H9 (cell line): ENCODE results near the gene KY. TPM values are rescaled to one million over a fixed set of nuclear protein-coding genes. Genes with fewer than 3 reads are reported as not detected.

Source experiments
- DNase-seq: peaks from one replicate; pipeline ENCODE4 v3.0.0-alpha.2; 2017
- H2AFZ ChIP-seq: one replicate; pipeline ENCODE4 v1.6.1; 2013; ENCODE audit warnings: mild to moderate bottlenecking, low read length, control low read depth, moderate library complexity
- H2AK5ac ChIP-seq: 2 replicates; pipeline ENCODE4 v1.6.1; 2013; ENCODE audit warnings: low read length, control low read depth, mixed read lengths; ENCODE audit not compliant: insufficient read length
- H2BK120ac ChIP-seq: one replicate; pipeline ENCODE4 v1.6.1; 2013; ENCODE audit warnings: low read depth, mild to moderate bottlenecking, low read length, control low read depth, inconsistent platforms; ENCODE audit not compliant: poor library complexity, severe bottlenecking
- H2BK12ac ChIP-seq: 2 replicates; pipeline ENCODE4 v1.6.1; 2013; ENCODE audit warnings: low read length, control low read depth, mixed read lengths, low read depth; ENCODE audit not compliant: insufficient read length
- H2BK15ac ChIP-seq: 2 replicates; pipeline ENCODE4 v1.6.1; 2013; ENCODE audit warnings: low read depth, low read length, control low read depth
- H2BK20ac ChIP-seq: one replicate; pipeline ENCODE4 v1.6.1; 2013; ENCODE audit warnings: low read depth, mild to moderate bottlenecking, low read length, control low read depth, inconsistent platforms; ENCODE audit not compliant: poor library complexity, severe bottlenecking
- H2BK5ac ChIP-seq: 2 replicates; pipeline ENCODE4 v1.6.1; 2013; ENCODE audit warnings: low read length, control low read depth, mixed read lengths; ENCODE audit not compliant: insufficient read length
- H3K14ac ChIP-seq: 2 replicates; pipeline ENCODE4 v1.6.1; 2013; ENCODE audit warnings: low read length, control low read depth; ENCODE audit not compliant: insufficient read depth
- H3K18ac ChIP-seq: 2 replicates; pipeline ENCODE4 v1.6.1; 2013; ENCODE audit warnings: low read depth, mild to moderate bottlenecking, mixed read lengths, low read length, control low read depth; ENCODE audit not compliant: insufficient read length
- H3K23ac ChIP-seq: 2 replicates; pipeline ENCODE4 v1.6.1; 2013; ENCODE audit warnings: low read length, control low read depth, mixed read lengths, low read depth; ENCODE audit not compliant: insufficient read length
- H3K23me2 ChIP-seq: 2 replicates; pipeline ENCODE4 v1.6.1; 2013; ENCODE audit warnings: low read depth, mild to moderate bottlenecking, mixed read lengths, low read length, control low read depth; ENCODE audit not compliant: insufficient read length, poor library complexity, severe bottlenecking
- H3K27ac ChIP-seq: 2 replicates; pipeline ENCODE4 v1.5.1; 2013; ENCODE audit warnings: low read length, control low read depth, mixed read lengths, low read depth; ENCODE audit not compliant: insufficient read length
- H3K27me3 ChIP-seq: 2 replicates; pipeline ENCODE4 v1.6.1; 2013; ENCODE audit warnings: low read length, control low read depth, inconsistent platforms; ENCODE audit not compliant: insufficient read depth
- H3K4ac ChIP-seq: 2 replicates; pipeline ENCODE4 v1.6.1; 2013; ENCODE audit warnings: low read depth, mild to moderate bottlenecking, control low read depth, inconsistent platforms, low read length, moderate library complexity
- H3K4me1 ChIP-seq: 2 replicates; pipeline ENCODE4 v1.6.1; 2013; ENCODE audit warnings: low read length, control low read depth, inconsistent platforms; ENCODE audit not compliant: insufficient read depth
- H3K4me2 ChIP-seq: 2 replicates; pipeline ENCODE4 v1.6.1; 2013; ENCODE audit warnings: low read length, control low read depth, mixed read lengths; ENCODE audit not compliant: insufficient read length, insufficient read depth
- H3K56ac ChIP-seq: 2 replicates; pipeline ENCODE4 v1.6.1; 2013; ENCODE audit warnings: low read depth, mild to moderate bottlenecking, mixed read lengths, low read length, control low read depth; ENCODE audit not compliant: insufficient read length
- H3K79me1 ChIP-seq: 2 replicates; pipeline ENCODE4 v1.6.1; 2013; ENCODE audit warnings: low read depth, mild to moderate bottlenecking, moderate library complexity, low read length, control low read depth, inconsistent platforms; ENCODE audit not compliant: insufficient read depth, poor library complexity, severe bottlenecking
- H3K79me2 ChIP-seq: 2 replicates; pipeline ENCODE4 v1.6.1; 2013; ENCODE audit warnings: low read length, control low read depth, inconsistent platforms; ENCODE audit not compliant: insufficient read depth
- H3K9ac ChIP-seq: 2 replicates; pipeline ENCODE4 v1.6.1; 2013; ENCODE audit warnings: low read length, control low read depth, mixed read lengths; ENCODE audit not compliant: insufficient read length; ENCODE audit errors: extremely low read depth
- H3K9me3 ChIP-seq: one replicate; pipeline ENCODE4 v1.6.1; 2013; ENCODE audit warnings: low read depth, low read length, inconsistent platforms; ENCODE audit not compliant: control insufficient read depth
- H3T11ph ChIP-seq: one replicate; pipeline ENCODE4 v1.6.1; 2013; ENCODE audit warnings: mild to moderate bottlenecking, low read length, control low read depth, inconsistent platforms
- H4K20me1 ChIP-seq: one replicate; pipeline ENCODE4 v1.6.1; 2013; ENCODE audit not compliant: control insufficient read depth, insufficient read length, insufficient read depth
- H4K5ac ChIP-seq: 2 replicates; pipeline ENCODE4 v1.6.1; 2013; ENCODE audit warnings: low read depth, mild to moderate bottlenecking, mixed read lengths, low read length, control low read depth; ENCODE audit not compliant: insufficient read length
- H4K8ac ChIP-seq: replicated peaks from 2 replicates; pipeline ENCODE4 v1.6.1; 2013; ENCODE audit warnings: low read length, control low read depth, mixed read lengths, low read depth; ENCODE audit not compliant: insufficient read length
- H4K91ac ChIP-seq: 2 replicates; pipeline ENCODE4 v1.6.1; 2013; ENCODE audit warnings: low read depth, mild to moderate bottlenecking, moderate library complexity, mixed read lengths, low read length, control low read depth; ENCODE audit not compliant: insufficient read length
- H3K27ac Mint-ChIP-seq, 3 experiments: 2 replicates in 2 of 3; 3 replicates in 1 of 3; pipeline ENCODE4 v1.8.0; 2020 to 2021; ENCODE audit warnings: mixed read lengths in 3 of 3, mild to moderate bottlenecking in 1 of 3, moderate library complexity in 1 of 3
- H3K27me3 Mint-ChIP-seq: 2 replicates; pipeline ENCODE4 v1.8.0; 2021; ENCODE audit warnings: low read depth, mild to moderate bottlenecking, moderate library complexity, mixed read lengths
- H3K36me3 Mint-ChIP-seq, 3 experiments: 2 replicates in 2 of 3; 3 replicates in 1 of 3; pipeline ENCODE4 v1.8.0; 2020 to 2021; ENCODE audit warnings: low read depth in 3 of 3, mixed read lengths in 3 of 3; ENCODE audit not compliant: insufficient read depth in 1 of 3
- H3K4me1 Mint-ChIP-seq, 2 experiments: 2 replicates each; pipeline ENCODE4 v1.8.0; 2020; ENCODE audit warnings: mixed read lengths in 2 of 2
- H3K4me3 Mint-ChIP-seq, 2 experiments: 2 replicates in 1 of 2; 3 replicates in 1 of 2; pipeline ENCODE4 v1.8.0; 2020 to 2021; ENCODE audit warnings: mild to moderate bottlenecking in 2 of 2, mixed read lengths in 2 of 2, moderate library complexity in 1 of 2
- H3K9me3 Mint-ChIP-seq, 2 experiments: 2 replicates in 1 of 2; 3 replicates in 1 of 2; pipeline ENCODE4 v1.8.0; 2020; ENCODE audit warnings: mild to moderate bottlenecking in 2 of 2, mixed read lengths in 2 of 2, moderate library complexity in 1 of 2
- CTCF ChIP-seq: fragments of 200-600 bp; sonication (generic); conservative IDR thresholded peaks from 3 replicates; pipeline ENCODE4 v1.8.0; 2021; ENCODE audit warnings: antibody characterized with exemption, mild to moderate bottlenecking
- WGBS: extraction: QIAGEN DNeasy Blood & Tissue Kit; methylation state at CpG from one replicate; pipeline ENCODE4 v1.1.7; 2013; ENCODE audit warnings: missing lambda C conversion rate, low lambda C conversion rate, mixed read lengths; ENCODE audit not compliant: insufficient read length; ENCODE audit errors: extremely low coverage; 5-methylcytosine and 5-hydroxymethylcytosine counted together
- total RNA-seq: library from RNA; stranded (reverse); gene quantifications from 2 replicates; pipeline ENCODE4 v1.2.1, GENCODE V29; 2021

KY gene
- total RNA-seq, 1 experiment from 2014 or later = not detected

DNA sequence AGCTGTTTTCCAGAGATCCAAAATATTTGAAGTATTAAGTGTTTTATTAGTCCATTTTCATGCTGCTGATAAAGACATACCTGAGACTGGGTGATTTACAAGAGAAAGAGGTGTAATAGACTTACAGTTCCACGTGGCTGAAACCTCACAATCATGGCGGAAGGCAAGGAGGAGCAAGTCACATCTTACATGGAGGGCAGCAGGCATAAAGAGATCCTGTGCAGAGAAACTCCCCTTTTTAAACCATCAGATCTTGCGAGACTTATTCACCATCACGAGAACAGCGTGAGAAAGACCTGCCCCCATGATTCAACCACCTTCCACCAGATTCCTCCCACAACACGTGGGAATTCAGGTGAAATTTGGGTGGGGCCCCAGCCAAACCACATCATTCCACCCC is 82.0 kb downstream of the KY start:
- Histone ChIP-seq H2BK5ac (no peak overlapping the region), H2BK20ac (no peak overlapping the region), H4K8ac (no peak overlapping the region), H3K14ac (no peak overlapping the region), H3K23ac (no peak overlapping the region), H3T11ph (no peak overlapping the region), H2AK5ac (no peak overlapping the region), H2BK120ac (no peak overlapping the region), H3K4me2 (no peak overlapping the region), H2AFZ (no peak overlapping the region), H3K23me2 (no peaks in the 10 kb centered on the region), H3K4ac (no peak overlapping the region), H3K79me1 (no peaks in the 10 kb centered on the region), H2BK12ac (no peak overlapping the region), H3K9ac (no peak overlapping the region), H3K79me2 (no peaks in the 10 kb centered on the region; the same call in 1 of the 2 replicates), H3K27me3 (no peaks in the 10 kb centered on the region), H4K20me1 (no peaks in the 10 kb centered on the region), H3K27ac (no peak overlapping the region), H3K9me3 (no peaks in the 10 kb centered on the region), H3K18ac (no peak overlapping the region), H4K91ac (no peak overlapping the region), H2BK15ac (no peak overlapping the region), H3K4me1 (no peaks in the 10 kb centered on the region), H4K5ac (no peak overlapping the region), H3K56ac (no peak overlapping the region)
- DNase-seq = no peak
- no peak overlapping the region for H3K27ac Mint-ChIP-seq
- peaks cover 5% of the 10 kb centered on the region for H3K27me3 Mint-ChIP-seq
- no CpG with 5 or more reads among the region's 6 CpGs for WGBS
- peaks cover 0 to 1% of the 10 kb centered on the region in 2 experiments; a peak in 1 of 4 replicates for H3K4me1 Mint-ChIP-seq
- peaks cover 32 to 40% of the 10 kb centered on the region in 2 experiments for H3K9me3 Mint-ChIP-seq
- no peak for TF ChIP-seq CTCF
- H3K4me3 Mint-ChIP-seq = no peak overlapping the region
- peaks cover 9 to 30% (median 26%) of the 10 kb centered on the region in 3 experiments for H3K36me3 Mint-ChIP-seq
